GM12878 (cell line): ENCODE results near the gene NUP210L. TPM values are rescaled to one million over a fixed set of nuclear protein-coding genes. Genes with fewer than 3 reads are reported as not detected.
A peak's percentile ranks its signal among the peaks of the same experiment; 100 is the strongest.

Experiments used
- ATF7 ChIP-seq: fragments of 450-650 bp; IDR thresholded peaks from 2 replicates; pipeline ENCODE4 v1.6.1; 2016; ENCODE audit warnings: low read depth, mild to moderate bottlenecking
- BACH1 ChIP-seq: fragments of 450-650 bp; IDR thresholded peaks from 2 replicates; pipeline ENCODE4 v1.6.1; 2017; ENCODE audit warnings: mild to moderate bottlenecking, borderline replicate concordance
- BHLHE40 ChIP-seq, 2 experiments: fragments of 450-650 bp in 1 of 2; IDR thresholded peaks; 2 replicates each; pipeline ENCODE4 v1.6.1; 2011 to 2017; ENCODE audit warnings: low read depth in 2 of 2, borderline replicate concordance in 1 of 2, improper control_type of control experiment in 1 of 2, low read length in 1 of 2, mild to moderate bottlenecking in 1 of 2
- CREB1 ChIP-seq: IDR thresholded peaks from 2 replicates; pipeline ENCODE4 v1.6.1; 2012; ENCODE audit warnings: low read depth, mild to moderate bottlenecking, inconsistent platforms
- CREM ChIP-seq: IDR thresholded peaks from 2 replicates; pipeline ENCODE4 v1.6.1; 2014; ENCODE audit warnings: antibody characterized with exemption, low read depth
- EGR1 ChIP-seq, 2 experiments: IDR thresholded peaks; 1 replicate in 1 of 2; 2 replicates in 1 of 2; pipeline ENCODE4 v1.6.1; 2011 to 2012; ENCODE audit warnings: low read depth in 2 of 2, low read length in 2 of 2, borderline replicate concordance in 1 of 2, mild to moderate bottlenecking in 1 of 2, moderate library complexity in 1 of 2
- FOXM1 ChIP-seq: IDR thresholded peaks from 2 replicates; pipeline ENCODE4 v1.6.1; 2012; ENCODE audit warnings: low read depth, mild to moderate bottlenecking, inconsistent platforms, low read length, moderate library complexity
- HCFC1 ChIP-seq: fragments of 150-350 bp; IDR thresholded peaks from 2 replicates; pipeline ENCODE4 v1.6.1; 2014; ENCODE audit warnings: low read length
- MXI1 ChIP-seq: fragments of 150-350 bp; IDR thresholded peaks from 2 replicates; pipeline ENCODE4 v1.6.1; 2011; ENCODE audit warnings: low read depth, mild to moderate bottlenecking, inconsistent platforms, low read length, improper control_type of control experiment
- MYC ChIP-seq: IDR thresholded peaks from 2 replicates; pipeline ENCODE4 v1.6.1; 2011; ENCODE audit warnings: mild to moderate bottlenecking, low read length, moderate library complexity, inconsistent platforms; ENCODE audit not compliant: insufficient read depth, insufficient replicate concordance, insufficient read length, severe bottlenecking
- NBN ChIP-seq: fragments of 450-650 bp; IDR thresholded peaks from 2 replicates; pipeline ENCODE4 v1.6.1; 2016
- NKRF ChIP-seq: fragments of 450-650 bp; conservative IDR thresholded peaks from 2 replicates; pipeline ENCODE4 v1.6.1; 2017; ENCODE audit warnings: mild to moderate bottlenecking, moderate library complexity
- NR2C2 ChIP-seq: IDR thresholded peaks from 2 replicates; pipeline ENCODE4 v1.6.1; 2011; ENCODE audit warnings: borderline replicate concordance, low read depth; ENCODE audit not compliant: control insufficient read depth, insufficient read length
- PML ChIP-seq: IDR thresholded peaks from 2 replicates; pipeline ENCODE4 v1.6.1; 2012; ENCODE audit warnings: low read length, inconsistent platforms
- SRF ChIP-seq, 2 experiments: IDR thresholded peaks; 2 replicates each; pipeline ENCODE4 v1.6.1; 2011; ENCODE audit warnings: low read depth in 2 of 2, low read length in 2 of 2, mild to moderate bottlenecking in 1 of 2, moderate library complexity in 1 of 2
- TAF1 ChIP-seq: IDR thresholded peaks from 2 replicates; pipeline ENCODE4 v1.6.1; 2011; ENCODE audit warnings: mild to moderate bottlenecking, low read depth, low read length, borderline replicate concordance
- USF1 ChIP-seq: IDR thresholded peaks from 2 replicates; pipeline ENCODE4 v1.6.1; 2011; ENCODE audit warnings: borderline replicate concordance, low read depth, mild to moderate bottlenecking, moderate library complexity, mixed read lengths, low read length; ENCODE audit not compliant: insufficient read depth; ENCODE audit errors: extremely low read length
- YBX1 ChIP-seq: fragments of 450-650 bp; IDR thresholded peaks from 2 replicates; pipeline ENCODE4 v1.6.1; 2016; ENCODE audit warnings: antibody characterized with exemption
- ZBTB4 ChIP-seq: fragments of 450-650 bp; formaldehyde crosslinking; IDR thresholded peaks from 2 replicates; pipeline ENCODE4 v1.4.0; 2022; ENCODE audit warnings: mild to moderate bottlenecking, moderate library complexity
- ZNF384 ChIP-seq: IDR thresholded peaks from 2 replicates; pipeline ENCODE4 v1.6.1; 2012; ENCODE audit warnings: low read depth, mild to moderate bottlenecking, low read length, improper control_type of control experiment, borderline replicate concordance
- polyA plus RNA-seq, 11 experiments: library from polyadenylated mRNA; depleted of rRNA in 4 of 11; unstranded in 6 of 11; stranded (reverse) in 5 of 11; fragments of >200 nt; fragmentation: Nextera tagmentation in 4 of 11; fragmentation: Illumina TruSeq in 1 of 11; extraction: Ambion mirVana in 4 of 11; extraction: Trizol in 1 of 11; gene quantifications; 1 replicate in 1 of 11; 2 replicates in 10 of 11; pipeline versions ENCODE4 v1.2.1 to v1.2.3, GENCODE V29; 2011 to 2016; ENCODE audit warnings: inconsistent platforms in 2 of 11, missing spikeins in 2 of 11, low read depth in 1 of 11
- total RNA-seq, 4 experiments: library from RNA; depleted of rRNA in 3 of 4; stranded (reverse); fragments of >200 nt in 3 of 4; fragmentation: Illumina TruSeq in 1 of 4; extraction: Trizol in 1 of 4; gene quantifications; 2 replicates each; pipeline versions ENCODE4 v1.2.1 to v1.2.3, GENCODE V29; 2013 to 2021
- TF ChIP-seq, protein P1 (sequence below), 3 experiments: IDR thresholded peaks in 2 of 3; conservative IDR thresholded peaks in 1 of 3; 2 replicates each; pipeline ENCODE4 v1.5.1; 2011; ENCODE audit warnings: low read depth in 3 of 3, low read length in 3 of 3, mild to moderate bottlenecking in 3 of 3, control low read depth in 2 of 3, moderate library complexity in 2 of 3, inconsistent platforms in 1 of 3, mixed read lengths in 1 of 3; ENCODE audit not compliant: control insufficient read depth in 2 of 3, insufficient read depth in 1 of 3; ENCODE audit errors: extremely low read depth in 1 of 3

Gene NUP210L
- total and polyA plus RNA-seq, 10 of the 15 experiments (the other 5 are each of a cell fraction or from before 2014, with no cell fraction given) = 0.04 to 0.08 (median 0.07) TPM; not detected in 7

DNA sequence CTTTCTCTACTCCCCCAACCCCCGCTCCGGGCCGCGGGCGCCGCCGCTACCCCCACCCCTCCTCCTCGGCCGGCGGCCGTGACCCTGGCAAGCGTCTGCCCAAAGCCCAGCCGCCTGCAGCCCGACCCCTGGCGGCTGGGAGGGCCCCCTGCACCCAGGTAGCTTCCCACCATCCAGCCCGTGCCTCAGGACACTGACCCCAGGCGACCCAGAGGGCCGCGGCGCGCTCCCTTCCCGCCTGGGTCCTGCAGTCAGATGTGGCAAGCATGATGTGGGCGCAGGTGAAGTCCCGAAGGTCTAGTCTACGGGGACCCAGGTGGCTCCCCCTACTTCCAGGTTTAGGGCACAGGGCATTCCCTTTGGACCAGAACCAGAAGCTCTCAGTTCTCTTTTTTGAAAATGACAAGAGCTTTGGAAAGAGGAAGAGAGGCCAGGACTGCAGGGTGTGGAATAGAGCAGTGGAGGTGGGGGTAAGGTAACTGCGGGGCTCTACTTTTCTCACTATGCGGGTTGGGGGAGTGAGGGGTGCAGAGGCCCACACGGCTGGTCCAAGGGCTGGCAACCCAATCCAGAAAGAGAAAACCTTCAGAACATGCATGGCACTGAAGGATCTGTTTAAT is 208.1 kb downstream of the NUP210L start, which contains the start of gene DENND4B (continued):
- TF ChIP-seq ZBTB4 (CRISPR knock-in tag) = no peak
- peak; percentile 80 to 87; a peak in 3 of 4 replicates for TF ChIP-seq BHLHE40 (IDR thresholded peaks at IDR 0.05; ENCODE audit: borderline replicate concordance in 1 of 2, low read depth in 2 of 2, low read length in 1 of 2)
- 0 out of 2 replicates have a peak, but pooled peaks have one; percentile 50 for TF ChIP-seq CREB1
- 0 out of 4 replicates have a peak, but pooled peaks of 1 of the 2 experiments have one; percentile 43 for TF ChIP-seq SRF (IDR thresholded peaks at IDR 0.05; ENCODE audit: low read depth in 2 of 2, low read length in 2 of 2)
- no peak for TF ChIP-seq MXI1
- TF ChIP-seq NR2C2 = no peak
- no peak for TF ChIP-seq ATF7
- no peak for TF ChIP-seq YBX1
- no peak for TF ChIP-seq NKRF
- TF ChIP-seq PML = peak; percentile 53; the same call in 1 of the 2 replicates
- no peak for TF ChIP-seq USF1
- TF ChIP-seq NBN = peak; percentile 59; the same call in 1 of the 2 replicates
- TF ChIP-seq HCFC1 = peak; percentile 44; the same call in 1 of the 2 replicates
- peak; percentile 56 for TF ChIP-seq CREM
- no peak for TF ChIP-seq ZNF384
- peak in 1 of 2 experiments; percentile 51; a peak in 1 of 3 replicates for TF ChIP-seq EGR1 (IDR thresholded peaks at IDR 0.05; ENCODE audit: borderline replicate concordance in 1 of 2, low read depth in 2 of 2, low read length in 2 of 2)
- peak; percentile 38; the same call in 1 of the 2 replicates for TF ChIP-seq FOXM1
- TF ChIP-seq TAF1 = peak; percentile 73; the same call in 1 of the 2 replicates
- TF ChIP-seq, protein P1, sequence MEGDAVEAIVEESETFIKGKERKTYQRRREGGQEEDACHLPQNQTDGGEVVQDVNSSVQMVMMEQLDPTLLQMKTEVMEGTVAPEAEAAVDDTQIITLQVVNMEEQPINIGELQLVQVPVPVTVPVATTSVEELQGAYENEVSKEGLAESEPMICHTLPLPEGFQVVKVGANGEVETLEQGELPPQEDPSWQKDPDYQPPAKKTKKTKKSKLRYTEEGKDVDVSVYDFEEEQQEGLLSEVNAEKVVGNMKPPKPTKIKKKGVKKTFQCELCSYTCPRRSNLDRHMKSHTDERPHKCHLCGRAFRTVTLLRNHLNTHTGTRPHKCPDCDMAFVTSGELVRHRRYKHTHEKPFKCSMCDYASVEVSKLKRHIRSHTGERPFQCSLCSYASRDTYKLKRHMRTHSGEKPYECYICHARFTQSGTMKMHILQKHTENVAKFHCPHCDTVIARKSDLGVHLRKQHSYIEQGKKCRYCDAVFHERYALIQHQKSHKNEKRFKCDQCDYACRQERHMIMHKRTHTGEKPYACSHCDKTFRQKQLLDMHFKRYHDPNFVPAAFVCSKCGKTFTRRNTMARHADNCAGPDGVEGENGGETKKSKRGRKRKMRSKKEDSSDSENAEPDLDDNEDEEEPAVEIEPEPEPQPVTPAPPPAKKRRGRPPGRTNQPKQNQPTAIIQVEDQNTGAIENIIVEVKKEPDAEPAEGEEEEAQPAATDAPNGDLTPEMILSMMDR (IDR thresholded peaks at IDR 0.05 in 2 of 3, conservative IDR thresholded peaks at IDR 0.05 in 1 of 3; ENCODE audit: control insufficient read depth in 2 of 3, extremely low read depth in 1 of 3, insufficient read depth in 1 of 3, low read depth in 3 of 3, low read length in 3 of 3) = peak; percentile 78 to 95 (median 90)
- TF ChIP-seq BACH1 = peak; percentile 17; the same call in 1 of the 2 replicates
- TF ChIP-seq MYC = no peak
